Keratinocyte (primary cell): ENCODE results near the gene DIAPH1.

Experiments
- CTCF ChIP-seq, 3 experiments: IDR thresholded peaks in 1 of 3; conservative IDR thresholded peaks in 1 of 3; optimal IDR thresholded peaks in 1 of 3; 2 replicates in 2 of 3; 3 replicates in 1 of 3; pipeline versions ENCODE3 to v1.5.1; 2011; ENCODE audit warnings: low read length in 3 of 3, mild to moderate bottlenecking in 3 of 3, moderate library complexity in 2 of 3, control low read depth in 1 of 3, inconsistent platforms in 1 of 3; ENCODE audit not compliant: insufficient read depth in 2 of 3; ENCODE audit errors: extremely low read depth in 1 of 3
- EZH2 ChIP-seq: IDR thresholded peaks from one replicate; pipeline ENCODE4 v1.6.1; 2012; ENCODE audit warnings: inconsistent platforms, mild to moderate bottlenecking, low read length, moderate library complexity

GRCh38 chr5:141510850-141511601 is 107.8 kb downstream of the DIAPH1 start:
- no peak for TF ChIP-seq CTCF (optimal IDR thresholded peaks at IDR 0.05 in 1 of 3, IDR thresholded peaks at IDR 0.05 in 1 of 3, conservative IDR thresholded peaks at IDR 0.05 in 1 of 3; ENCODE audit: extremely low read depth in 1 of 3, insufficient read depth in 2 of 3, low read length in 3 of 3)
- TF ChIP-seq EZH2: no peak
